Astrocyte of the hippocampus (primary cell): ENCODE measurements around the gene LRBA.
A peak's percentile ranks its signal among the peaks of the same experiment; 100 is the strongest.
"Not testable (repeated sequence)": the region's sequence is repeated elsewhere in the genome, so short reads cannot be mapped to it uniquely, and the experiment has no call there.

Experiments used
- DNase-seq: peaks from one replicate; pipeline ENCODE4 v3.0.0; 2011; ENCODE audit warnings: low read depth, low spot score

Gene LRBA

DNA sequence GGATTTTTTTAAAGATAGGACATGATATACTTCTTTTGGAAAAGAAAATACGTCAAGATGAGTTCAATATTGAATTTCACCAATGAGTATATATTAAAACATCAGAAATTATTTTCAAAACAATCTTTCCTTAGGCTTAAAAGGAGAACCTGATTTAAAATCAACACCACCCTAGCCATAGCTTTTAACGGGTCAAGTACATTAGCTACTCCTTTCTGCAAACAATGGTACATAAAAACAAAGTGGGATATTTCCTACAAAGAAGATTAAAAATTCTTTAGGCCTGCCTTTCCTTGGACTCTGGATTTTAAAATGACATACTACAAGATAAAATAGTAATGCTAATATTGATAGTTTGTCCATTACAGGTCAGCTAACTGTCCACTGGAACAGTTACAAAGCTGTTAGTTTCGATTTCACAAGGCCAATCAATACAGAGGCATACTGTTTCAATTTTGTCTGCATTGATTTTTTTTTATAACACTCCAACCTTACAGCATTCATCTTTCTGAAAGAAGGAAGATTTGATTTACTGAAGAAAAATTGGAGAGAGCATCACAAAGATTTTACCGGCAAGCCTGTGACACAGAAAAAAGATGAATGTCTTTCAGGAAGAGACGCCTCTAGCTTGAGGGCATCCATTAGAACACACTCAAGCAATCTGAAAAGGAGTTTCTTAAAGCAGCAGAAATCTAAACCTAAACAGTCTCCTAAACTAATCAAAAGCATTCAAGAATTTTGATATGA lies 335.9 kb downstream of the LRBA start:
- no peak for DNase-seq

DNA sequence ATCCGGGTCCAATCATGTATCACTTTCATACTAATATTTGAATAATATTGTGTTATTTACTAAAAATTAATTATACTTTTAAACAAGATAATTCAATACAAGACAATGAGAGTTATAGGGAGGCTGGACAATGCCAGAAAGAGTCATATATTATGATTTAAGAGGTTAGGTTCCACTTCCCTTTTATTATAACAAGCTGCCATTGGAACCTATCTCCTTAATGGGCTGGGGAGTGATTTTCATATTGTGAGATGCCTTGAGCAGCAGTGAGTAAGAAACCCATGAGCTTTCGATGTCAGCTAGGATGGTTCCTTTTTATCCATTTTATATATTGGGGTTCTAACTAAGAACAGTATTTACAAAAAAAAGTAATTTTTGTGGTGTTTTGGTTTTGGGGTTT lies 341.3 kb downstream of the LRBA start:
- DNase-seq: no peak

DNA sequence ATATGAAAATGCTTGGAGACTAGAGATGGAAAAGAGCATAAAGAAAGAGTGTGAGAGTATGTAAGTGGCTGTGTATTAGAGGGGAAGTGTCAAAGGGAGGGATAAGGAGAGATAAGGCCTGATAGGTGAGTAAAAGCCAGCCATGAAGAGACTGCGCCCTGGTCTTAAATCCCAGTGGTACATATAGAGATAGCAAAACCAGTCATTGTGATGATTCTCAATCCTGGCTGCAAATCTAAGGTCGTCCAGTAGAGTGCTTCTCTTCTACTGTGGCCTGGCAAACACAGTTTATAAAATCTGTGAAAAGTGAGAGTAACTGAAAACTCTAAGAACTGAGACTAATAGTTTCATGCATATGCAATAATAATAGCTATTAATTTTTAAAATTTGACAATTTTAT lies 346.3 kb downstream of the LRBA start:
- no peak for DNase-seq

DNA sequence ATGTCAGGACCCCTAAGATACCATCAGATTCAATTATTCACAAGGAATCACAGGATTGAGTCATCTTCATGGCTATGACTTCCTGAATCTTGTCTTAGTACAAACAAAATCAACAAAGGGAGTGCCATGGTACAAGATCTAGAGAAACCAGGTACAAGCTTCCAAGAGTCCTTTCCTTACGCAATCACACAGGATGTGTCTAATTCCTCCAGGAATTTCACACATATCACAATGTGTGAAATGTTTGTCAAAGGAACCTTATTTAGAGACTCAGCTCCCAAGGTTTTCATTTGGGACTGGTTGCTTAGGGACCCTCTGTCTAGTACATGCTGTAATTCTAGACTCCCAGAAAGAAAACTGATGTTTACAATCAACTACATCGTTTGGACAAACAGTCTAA lies 350.1 kb downstream of the LRBA start:
- no peak for DNase-seq

DNA sequence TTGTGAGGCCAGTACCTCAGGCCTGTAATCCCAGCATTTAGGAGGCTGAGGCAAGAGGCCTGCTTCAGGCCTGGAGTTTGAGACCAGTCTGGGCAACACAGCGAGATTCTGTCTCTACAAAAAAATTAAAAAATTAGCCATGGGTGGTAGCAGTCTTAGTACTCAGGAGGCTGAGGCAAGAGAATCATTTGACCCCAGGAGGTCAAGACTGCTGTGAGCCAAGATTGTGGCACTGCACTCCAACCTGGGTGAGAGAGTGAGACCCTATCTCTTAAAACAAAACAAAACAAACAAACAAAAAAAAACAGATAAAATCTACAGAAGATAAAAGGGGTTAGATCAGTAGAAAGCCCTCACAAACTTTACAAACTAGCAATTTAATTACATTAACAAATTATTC lies 352.4 kb downstream of the LRBA start:
- DNase-seq: no peak

DNA sequence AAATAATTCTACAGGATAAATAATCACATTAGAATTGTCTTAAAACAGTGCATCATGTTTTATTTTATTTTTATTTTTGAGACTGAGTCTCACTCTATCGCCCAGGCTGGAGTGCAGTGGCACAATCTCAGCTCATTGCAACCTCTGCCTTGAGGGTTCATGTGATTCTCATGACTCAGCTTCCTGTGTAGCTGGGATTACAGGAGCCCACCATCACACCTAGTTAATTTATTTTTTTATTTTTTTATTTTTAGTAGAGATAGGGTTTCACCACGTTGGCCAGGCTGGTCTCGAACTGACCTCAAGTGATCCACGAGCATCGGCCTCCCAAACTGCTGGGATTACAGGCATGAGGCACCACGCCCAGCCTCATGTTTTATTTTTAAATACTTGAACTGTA lies 353.5 kb downstream of the LRBA start:
- not testable (repeated sequence) for DNase-seq

DNA sequence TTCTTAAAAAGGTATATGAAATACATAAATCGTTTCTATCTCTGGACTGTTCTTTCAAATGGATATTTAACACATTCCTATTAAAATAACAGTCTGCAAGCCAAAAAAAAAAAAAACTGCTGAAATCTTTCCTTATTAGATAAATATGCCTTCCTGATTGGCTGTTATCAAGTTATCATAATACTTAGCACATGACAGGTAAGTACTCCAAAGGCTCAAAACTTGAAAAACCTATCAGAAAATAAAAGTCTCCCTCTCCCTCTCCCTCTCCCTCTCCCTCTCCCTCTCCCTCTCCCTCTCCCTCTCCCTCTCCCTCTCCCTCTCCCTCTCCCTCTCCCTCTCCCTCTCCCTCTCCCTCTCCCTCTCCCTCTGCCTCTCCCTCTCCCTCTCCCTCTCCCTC lies 356.8 kb downstream of the LRBA start:
- not testable (repeated sequence) for DNase-seq

DNA sequence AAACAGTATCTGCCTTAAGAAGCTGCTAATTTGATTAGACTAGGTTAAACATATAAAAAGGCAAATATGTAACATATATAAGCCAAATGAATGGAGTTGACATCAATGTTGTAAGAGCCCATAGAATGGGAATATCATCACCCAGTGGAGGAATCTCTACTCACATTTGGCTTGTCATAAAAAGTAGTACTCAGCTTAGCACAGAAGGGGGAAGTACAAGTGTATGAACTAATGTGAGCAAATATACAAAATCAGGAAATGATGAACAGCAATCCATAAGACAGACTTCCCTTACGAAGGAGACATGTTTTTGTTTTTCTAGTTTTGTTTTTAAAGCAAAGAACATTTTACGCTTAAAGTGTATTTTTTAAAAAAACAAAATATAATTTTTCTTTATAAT lies 358.2 kb downstream of the LRBA start:
- DNase-seq: no peak

DNA sequence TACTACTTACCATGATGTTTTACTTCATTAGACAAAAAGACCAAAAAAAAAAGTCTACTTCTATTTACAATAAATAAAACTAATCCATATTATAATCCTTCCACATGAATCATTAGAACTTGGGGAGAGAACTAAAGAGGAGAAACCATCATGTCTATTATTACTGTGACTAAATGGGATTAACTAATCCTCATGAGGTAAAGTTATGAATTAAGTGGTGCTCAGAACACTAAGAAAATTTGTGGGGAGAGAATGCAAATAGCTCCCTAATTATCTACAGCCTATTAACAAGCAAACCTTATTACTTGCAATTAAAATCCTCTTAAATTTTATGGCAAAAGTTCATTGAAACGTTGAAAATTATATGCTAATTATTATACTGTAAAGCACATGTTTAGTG lies 364.3 kb downstream of the LRBA start:
- no peak for DNase-seq

DNA sequence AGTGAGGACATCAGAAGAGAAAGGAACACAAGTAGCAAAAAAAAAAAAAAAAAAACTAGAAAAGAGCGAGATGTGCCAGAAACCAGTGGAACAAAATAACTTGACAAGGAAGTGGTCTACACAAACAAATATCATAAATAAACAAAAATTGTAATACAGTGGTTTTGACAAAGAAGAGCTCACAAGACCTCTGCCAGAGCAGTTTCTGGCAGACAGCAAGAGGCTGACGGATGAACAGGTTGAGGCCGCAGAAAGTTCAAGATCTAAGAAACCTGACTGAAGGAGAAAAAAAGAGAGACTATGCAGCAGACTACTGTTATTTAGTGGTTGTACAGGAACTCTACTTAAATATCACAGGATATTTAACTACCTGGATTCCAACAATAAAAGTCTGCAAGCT lies 367.0 kb downstream of the LRBA start:
- DNase-seq: no peak

DNA sequence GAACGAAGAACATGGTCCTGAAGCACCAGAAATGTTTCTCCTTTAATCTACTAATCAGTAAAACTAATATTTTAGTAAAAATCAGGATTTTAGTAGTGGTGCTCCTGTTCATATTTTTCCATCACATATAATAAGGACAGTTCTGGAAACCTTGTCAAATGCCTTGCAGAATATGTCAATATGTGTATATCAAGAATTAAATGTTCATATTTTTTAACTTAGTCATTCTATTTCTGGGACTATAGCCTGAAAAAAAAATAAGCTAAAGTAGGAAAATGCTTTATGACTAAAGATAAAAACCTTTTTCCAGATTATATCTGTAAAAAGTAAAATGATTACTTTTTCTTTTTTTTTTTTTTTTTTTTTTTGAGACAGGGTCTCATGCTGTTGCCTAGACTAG lies 368.1 kb downstream of the LRBA start:
- DNase-seq: no peak

DNA sequence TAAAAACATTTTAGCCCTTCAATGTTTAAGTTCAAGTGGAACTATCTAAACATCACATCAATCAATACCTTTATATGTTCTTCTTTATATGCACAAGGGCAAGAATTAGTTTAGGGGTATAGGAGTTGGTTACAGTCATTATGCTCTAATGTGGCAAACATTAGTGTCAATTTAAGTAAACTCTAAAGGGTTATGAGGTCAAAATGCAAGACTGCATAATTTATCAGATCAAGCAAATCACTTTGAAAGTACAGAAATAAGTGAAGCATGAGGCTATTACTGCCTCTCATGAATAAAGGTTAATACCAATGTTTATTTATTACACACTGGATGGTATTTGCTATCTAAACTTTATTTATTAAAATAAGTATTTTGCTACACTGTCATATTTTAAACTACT lies 373.5 kb downstream of the LRBA start:
- no peak for DNase-seq

DNA sequence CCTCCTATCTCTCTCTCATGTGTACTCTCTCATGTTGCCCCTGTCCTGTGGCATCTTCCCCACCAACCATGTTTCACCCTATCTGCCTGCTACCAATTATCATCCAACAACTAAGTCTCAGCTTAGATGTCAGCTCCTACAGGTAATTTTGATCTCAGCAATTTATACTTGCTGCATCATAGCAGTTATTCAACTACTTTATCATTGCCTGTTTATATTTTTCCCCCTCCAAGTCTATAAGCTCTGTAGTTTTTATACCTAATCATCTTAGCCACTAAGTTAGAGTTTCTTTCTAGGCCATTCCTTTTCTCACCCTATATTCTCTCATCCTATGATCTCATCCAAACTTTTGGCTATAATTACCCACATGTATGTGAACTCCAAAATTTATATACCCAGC lies 382.4 kb downstream of the LRBA start:
- DNase-seq: no peak

DNA sequence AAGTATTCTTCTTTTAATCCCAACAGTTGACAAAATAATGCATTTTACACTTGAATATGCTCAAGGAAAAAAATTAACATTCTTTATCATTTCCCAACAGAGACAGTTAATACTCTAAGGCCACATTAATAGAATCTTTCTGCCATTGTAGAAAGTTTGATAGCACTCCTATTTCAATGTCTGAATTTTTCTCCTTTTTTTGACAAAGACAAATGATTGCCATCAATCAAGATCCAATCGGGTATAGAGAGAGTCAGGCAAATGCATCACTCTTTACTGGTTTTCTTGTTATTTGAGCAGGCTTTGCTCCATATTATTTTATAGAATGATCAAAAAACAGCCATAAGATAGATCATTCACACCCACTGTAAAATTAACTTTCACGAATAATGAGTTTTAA lies 387.0 kb downstream of the LRBA start:
- DNase-seq: no peak

DNA sequence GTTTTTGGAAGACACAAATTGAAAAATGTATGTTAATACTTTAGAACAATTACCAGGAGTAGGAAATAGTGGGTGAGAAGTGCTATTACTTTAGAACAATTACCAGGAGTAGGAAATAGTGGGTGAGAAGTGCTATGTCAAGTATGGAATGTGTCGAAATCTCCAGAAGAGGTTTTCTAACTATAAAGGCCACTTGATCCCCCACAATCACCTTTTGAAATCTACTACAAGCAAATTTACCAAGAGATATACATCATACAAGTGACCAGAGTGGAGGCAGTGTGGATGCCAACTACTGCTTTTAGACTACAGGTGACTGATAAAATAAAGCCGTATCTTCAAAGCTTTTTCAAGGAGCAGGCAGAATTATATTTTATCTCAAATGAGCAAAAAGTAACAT lies 390.1 kb downstream of the LRBA start:
- no peak for DNase-seq

DNA sequence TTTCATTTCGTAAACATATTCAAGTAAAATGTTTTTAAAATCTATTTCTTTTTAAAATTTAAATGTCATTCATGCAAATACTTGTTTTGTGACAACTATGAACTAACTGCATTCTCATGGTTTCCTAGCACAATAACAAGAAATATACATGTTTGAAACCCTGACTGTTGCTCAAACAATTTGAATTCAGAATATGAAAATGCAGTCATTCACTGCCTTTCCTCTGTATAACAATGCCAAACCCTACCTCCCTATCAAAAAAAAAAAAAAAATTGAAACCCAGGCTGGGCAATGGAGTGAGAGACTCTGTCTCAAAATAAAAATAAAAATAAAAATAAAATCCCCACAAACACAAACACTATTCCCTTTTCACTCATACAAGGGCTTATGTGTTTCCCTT lies 391.0 kb downstream of the LRBA start:
- DNase-seq: no peak

DNA sequence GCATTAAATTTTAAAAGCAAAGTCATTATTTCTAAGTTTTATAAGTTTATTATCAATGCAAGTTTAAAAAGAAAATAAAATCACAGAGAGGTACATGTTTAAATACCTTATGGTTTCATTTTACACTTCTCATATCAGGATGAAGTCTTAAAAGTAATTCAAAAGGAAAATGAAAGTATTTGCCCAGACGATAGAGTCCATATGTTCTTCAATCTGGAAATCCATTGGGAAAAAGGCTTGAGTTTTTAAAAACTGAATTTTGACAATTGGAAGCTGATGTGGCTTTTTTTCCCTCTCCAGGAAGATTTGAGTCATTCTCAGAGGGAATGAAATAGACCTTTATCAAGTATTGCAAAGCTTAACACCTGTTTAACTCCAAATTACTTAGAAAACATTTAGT lies 396.0 kb downstream of the LRBA start:
- DNase-seq: no peak

DNA sequence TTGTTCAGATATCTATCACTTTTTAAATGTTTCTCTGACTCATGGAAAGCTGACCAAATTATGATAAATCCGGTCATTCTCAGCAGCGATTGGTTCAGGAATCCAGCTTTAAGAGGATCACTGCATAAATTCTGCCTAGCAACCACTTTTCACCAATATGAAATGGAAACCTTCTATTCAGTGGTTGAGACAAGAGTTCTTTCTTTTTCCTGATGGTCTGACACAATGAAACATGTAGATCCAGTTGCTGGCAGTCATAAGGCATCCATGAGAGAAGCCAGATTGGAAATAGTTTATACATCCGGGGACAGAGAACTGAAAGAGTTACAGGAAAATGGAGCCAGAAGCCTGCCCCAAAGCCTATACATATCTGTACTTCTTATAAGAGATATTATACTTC lies 406.0 kb downstream of the LRBA start:
- DNase-seq: no peak

DNA sequence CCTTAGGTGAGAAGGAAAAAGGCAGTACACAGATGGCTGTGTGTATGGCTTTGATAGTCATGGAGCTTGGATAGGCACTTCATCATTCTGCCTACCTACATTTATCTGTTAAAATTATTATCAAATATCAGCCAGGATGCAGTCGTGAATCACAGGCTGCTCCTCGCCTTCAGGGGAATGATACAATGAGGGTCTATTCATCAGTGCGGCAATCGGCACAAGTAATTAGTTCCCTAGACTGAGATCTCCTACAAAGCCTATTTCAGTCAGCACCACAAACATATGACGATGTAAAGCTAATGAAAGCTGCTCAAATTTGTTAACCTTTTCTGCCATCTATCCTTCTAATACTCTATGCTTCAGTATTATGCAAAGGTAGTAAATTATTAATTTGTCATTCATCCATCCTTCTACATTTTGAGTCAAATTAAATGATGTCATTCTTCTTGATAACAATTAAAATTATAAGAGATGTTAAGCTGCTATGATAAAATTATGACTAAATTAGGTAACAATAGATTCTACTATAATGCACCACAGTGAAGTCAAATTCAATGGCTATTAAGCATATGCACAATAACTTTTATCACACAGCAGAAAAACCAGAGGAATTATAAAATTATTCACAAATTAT lies 414.2 kb downstream of the LRBA start:
- DNase-seq: no peak

DNA sequence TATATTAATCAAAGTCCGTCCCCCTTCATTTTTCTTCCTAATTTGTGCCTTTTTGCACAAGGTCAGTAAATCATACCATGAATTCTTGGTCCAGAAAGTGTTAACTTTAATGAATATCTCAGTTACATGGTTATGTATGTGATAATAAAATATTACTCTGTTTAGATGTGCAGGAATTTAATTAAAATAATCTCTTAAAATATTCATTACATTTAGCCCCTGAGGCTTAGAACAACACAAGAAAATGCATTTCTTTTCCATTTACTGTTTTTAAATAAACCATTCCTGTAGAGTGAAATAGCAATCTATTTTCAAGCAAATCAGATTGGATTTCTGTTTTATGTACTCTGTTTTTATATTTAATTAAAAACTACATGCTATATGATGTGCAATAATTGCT lies 415.5 kb downstream of the LRBA start:
- no peak for DNase-seq

DNA sequence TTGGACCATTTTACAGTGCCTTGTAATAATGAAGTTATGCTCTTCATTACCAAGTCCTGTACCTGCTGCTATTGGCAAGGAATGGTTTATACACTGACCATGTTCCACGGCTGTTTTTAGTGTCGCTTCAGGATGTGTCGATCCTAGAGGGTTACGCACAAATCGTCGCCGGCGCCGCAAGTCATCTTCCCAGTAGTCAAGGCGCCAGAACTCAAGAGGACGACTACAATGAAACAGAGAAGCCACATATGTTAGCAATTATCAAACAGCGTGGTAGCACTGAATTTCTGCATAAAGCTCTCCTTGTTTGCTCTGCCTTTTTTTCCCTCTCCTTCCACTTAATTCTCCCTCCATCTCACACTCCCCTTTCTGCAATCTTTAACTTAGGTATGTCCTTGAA lies 416.2 kb downstream of the LRBA start:
- DNase-seq: no peak

DNA sequence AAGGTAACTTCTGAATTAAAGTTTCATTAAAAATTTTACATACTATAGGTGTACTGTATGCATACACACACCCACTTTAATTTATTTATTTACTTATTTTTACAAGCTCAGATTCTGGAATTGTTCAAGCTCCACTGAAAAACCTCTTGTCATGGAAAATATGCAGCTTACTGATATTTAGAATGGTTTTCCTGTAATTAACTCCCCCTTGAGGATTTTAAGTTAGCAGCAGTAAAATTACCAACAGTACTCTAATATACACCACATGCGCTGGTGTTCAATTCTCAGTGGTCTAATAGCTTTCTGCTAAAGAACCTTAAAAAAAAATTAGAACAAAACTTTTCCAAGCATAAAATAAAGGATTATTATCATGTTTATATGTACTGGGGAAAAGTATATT lies 421.1 kb downstream of the LRBA start:
- peak; percentile 5 for DNase-seq

DNA sequence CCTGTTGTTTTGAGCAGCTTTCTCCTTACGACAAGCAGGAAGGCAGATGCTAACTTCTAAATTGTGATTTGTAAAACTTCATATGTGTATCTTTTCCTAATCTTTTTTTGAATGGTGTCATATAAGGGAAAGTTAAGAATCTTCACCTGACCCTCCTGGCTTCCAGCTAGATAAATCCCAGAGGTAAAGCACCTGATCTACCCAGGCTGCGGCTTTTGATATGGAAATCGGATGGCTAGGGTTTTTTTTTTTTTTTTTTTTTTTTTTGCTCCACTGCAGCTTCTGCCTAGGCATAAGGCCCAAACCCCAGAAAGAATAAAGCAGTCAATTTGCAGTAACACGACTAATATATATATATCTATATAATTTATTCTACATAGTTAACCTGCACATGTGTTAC lies 423.2 kb downstream of the LRBA start:
- DNase-seq: no peak

DNA sequence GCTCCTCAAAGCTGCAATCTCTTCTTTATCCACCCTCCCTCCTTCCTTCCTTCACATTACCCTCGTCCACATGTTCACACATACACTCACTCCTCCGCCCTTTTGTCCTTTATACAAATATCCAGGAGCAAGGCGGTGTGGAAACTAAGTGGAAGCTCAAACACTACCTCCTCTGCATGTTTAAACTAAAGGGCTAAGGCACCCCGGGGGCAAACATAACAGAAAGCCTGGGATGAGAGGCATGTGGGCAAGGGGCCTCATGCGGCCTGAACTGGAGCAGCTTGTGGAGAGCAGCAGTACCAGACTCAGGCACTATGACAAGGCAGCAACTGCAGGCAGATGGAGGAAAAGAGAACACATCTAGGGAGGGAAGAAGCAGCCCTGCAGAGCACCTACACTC lies 423.7 kb downstream of the LRBA start:
- peak; percentile 8 for DNase-seq
